GM21619 (cell line): ENCODE measurements around the gene MAB21L4.
"Not testable (repeated sequence)": the region's sequence is repeated elsewhere in the genome, so short reads cannot be mapped to it uniquely, and the experiment has no call there.

ENCODE experiments used
- ATAC-seq: cut with Tn5 transposase; IDR thresholded peaks from one replicate; pipeline ENCODE4 v1.9.1; 2021; ENCODE audit not compliant: unreplicated experiment

MAB21L4 gene

DNA sequence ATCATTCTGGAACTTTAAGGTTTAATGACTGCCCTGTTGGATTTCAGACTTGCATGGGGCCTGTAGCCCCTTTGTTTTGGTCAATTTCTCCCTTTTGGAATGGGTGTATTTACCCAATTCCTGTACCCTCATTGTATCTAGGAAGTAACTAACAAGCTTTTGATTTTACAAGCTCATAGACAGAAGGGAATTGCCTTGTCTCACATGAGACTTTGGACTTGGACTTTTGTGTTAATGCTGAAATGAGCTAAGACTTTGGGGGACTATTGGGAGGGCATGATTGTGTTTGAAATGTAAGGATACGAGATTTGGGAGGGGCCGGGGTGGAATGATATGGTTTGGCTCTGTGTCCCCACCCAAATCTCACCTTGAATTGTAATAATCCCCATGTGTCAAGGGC, 49.6 kb downstream of the MAB21L4 start:
- ATAC-seq: not testable (repeated sequence)

DNA sequence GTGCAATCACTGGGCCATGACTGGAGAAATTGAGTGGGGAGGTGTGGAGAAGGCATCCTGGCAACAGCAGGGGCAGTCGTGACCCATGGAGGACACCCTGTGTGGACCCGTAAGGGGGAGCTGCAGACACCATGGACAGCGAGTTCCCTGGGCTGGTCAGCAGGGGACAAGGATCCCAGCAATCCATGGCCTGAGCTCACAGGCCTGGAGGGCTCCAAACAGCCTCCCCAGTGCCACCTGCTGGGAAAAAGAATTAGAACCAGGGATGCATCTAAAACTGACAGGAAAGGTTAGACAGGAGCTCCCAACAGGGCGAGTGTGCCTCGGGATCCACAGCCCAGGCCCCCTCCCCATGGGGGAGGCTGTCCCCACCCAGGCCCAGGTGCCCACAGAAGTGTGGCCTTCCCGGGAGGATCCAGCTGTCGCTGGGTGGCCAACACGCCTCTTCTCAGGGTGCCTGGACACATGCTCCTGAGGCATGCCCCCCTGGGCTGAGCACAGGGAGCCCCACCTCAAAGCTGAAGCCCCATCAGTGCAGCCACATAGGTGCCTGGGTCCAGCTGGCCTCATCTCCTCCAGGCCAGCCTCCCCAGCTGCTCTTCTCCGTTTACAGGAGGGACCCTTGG, 55.4 kb downstream of the MAB21L4 start:
- ATAC-seq: no peak

DNA sequence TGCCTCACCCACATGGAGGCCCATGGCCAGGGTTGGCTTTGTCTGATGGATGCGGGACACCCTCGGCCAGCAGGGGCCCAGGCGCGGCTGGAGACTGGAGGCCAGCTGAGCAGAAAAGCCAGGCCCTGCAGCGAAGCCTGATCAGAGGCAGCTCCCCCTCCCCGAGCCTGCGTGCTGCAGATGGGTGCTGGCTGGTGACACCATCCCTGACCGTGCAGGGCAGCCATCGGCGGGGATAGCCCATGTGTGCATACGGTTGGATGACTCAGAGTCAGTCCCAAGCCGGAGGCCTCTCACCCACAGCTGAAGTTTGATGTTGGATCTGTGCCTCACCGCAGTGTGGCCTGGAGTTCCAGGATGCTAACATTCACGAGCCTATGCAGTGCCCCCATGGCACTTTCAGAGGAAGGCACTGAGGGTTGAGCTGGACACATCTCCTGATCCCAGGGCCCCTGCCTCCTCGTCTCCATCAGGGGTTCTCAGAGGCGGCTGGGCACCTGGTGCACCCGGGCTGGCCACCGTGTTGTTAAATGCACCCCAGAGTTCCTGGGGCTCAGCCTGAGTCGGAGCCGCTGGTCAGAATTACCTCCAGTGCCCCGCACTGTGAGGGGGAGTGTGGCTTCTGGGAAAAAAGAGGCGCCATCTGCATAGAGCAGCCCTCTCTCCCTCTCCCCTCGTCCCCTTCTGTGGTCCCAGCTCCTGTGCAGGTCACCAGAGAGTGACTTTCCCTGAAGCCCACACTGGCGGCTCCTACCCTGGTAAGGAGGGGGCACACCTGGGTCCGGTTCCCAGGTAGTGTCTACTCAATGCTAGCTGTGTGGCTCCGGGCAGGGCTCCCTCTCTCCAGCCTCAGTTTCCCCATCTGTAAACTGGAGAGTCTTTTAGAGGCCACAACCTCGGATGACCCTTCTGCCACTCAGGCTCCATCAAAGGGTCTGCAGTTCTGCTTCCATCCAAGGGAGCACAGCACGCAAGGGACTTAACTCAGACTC, 56.5 kb downstream of the MAB21L4 start:
- no peak for ATAC-seq

- no peak for ATAC-seq
These were observed 58.3 kb downstream of the MAB21L4 start for GRCh38 chr2:240837621-240838020.

DNA sequence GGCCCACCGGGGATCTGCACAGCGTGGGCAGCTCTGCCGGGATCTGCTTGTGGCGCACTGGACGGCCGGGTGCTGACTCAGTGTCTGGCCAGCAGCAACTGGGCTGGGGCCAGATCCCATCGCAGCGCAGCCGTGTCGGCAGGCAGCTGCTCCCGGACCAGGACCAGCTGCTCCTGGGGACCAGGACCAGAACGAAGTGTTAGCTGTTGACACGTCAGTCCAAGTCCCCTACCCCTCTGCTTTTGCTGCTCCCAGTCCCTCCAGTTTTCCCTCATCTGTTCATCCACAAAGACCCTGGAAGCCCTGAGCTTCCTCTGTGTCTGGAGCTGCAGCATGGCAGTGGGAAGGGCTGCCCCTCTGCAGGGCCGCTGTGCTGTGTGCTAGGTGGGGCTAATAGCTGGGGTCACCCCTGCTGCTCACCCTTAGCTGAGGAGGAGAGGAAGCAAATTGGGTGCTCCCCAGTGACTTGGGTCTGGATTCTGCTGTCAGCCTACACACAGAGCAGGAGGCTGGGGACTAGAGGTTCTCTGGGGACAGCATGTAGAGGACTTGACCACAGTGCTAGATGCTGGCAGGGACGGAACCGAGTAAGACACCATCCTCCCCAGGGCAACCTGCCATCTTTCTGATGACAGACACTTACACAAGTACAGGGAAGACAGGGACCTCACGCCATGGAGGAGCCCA, 59.0 kb downstream of the MAB21L4 start:
- no peak for ATAC-seq
